Prostate gland (tissue), 2 donors: ENCODE data around the gene IKZF2.

Source experiments
- CTCF ChIP-seq, 4 experiments: fragments of 200-600 bp in 2 of 4; fragments of 450-650 bp in 2 of 4; sonication (generic) in 2 of 4; IDR thresholded peaks; 1 replicate in 3 of 4; 2 replicates in 1 of 4; pipeline ENCODE4 v1.5.1; 2016 to 2019; ENCODE audit warnings: antibody characterized with exemption in 4 of 4, mild to moderate bottlenecking in 2 of 4, moderate library complexity in 2 of 4
- POLR2A ChIP-seq: fragments of 450-650 bp; IDR thresholded peaks from one replicate; pipeline ENCODE4 v1.6.1; 2016; ENCODE audit warnings: antibody characterized with exemption, mild to moderate bottlenecking
- POLR2AphosphoS5 ChIP-seq: sonication (generic); formaldehyde crosslinking; IDR thresholded peaks from one replicate; pipeline ENCODE4 v1.6.1; 2017; ENCODE audit warnings: antibody characterized with exemption

GRCh38 chr2:213089438-213089837 lies 62.0 kb downstream of the IKZF2 start:
- TF ChIP-seq POLR2A: no peak
- TF ChIP-seq CTCF (IDR thresholded peaks at IDR 0.05): no peak
- no peak for TF ChIP-seq POLR2AphosphoS5
